CD4-positive, alpha-beta T cell treated with Interleukin-6 for 4 hours (primary cell): Measurements from ENCODE around the gene RNASE13.
"Not testable (repeated sequence)": the region's sequence is repeated elsewhere in the genome, so short reads cannot be mapped to it uniquely, and the experiment has no call there.

Experiments
- DNase-seq: peaks from one replicate; pipeline ENCODE4 v3.0.0-alpha.2; 2020; ENCODE audit warnings: mixed read lengths

RNASE13 gene

GRCh38 chr14:21040941-21041340, 6.3 kb upstream of the RNASE13 start:
- DNase-seq = not testable (repeated sequence)

GRCh38 chr14:21040370-21040925, 5.8 kb upstream of the RNASE13 start:
- DNase-seq = no peak

GRCh38 chr14:21039585-21040369, 5.2 kb upstream of the RNASE13 start:
- DNase-seq = peak; percentile 46

- no peak for DNase-seq
Observed at GRCh38 chr14:21038441-21039422, 4.1 kb upstream of the RNASE13 start.

GRCh38 chr14:21037156-21037555, 2.5 kb upstream of the RNASE13 start:
- DNase-seq = no peak

GRCh38 chr14:21036751-21037150, 2.1 kb upstream of the RNASE13 start:
- DNase-seq = no peak

GRCh38 chr14:21033133-21033698, 1.4 kb downstream of the RNASE13 start:
- no peak for DNase-seq

GRCh38 chr14:21032326-21033132, 2.1 kb downstream of the RNASE13 start:
- DNase-seq = no peak

- DNase-seq = no peak
Observed at GRCh38 chr14:21030531-21030930, 4.1 kb downstream of the RNASE13 start.

GRCh38 chr14:21029917-21030316, 4.7 kb downstream of the RNASE13 start, which contains the start of gene TPPP2:
Gene TPPP2 (plus strand): TSS chr14:21030217. CDS start chr14:21030582, 365 bp downstream.
- no peak for DNase-seq

- no peak for DNase-seq
Observed at GRCh38 chr14:21026988-21027315, 7.7 kb downstream of the RNASE13 start.

- DNase-seq = no peak
Observed at GRCh38 chr14:21026274-21026987, 8.2 kb downstream of the RNASE13 start.

- DNase-seq = no peak
Observed at GRCh38 chr14:21025371-21026273, 9.0 kb downstream of the RNASE13 start.

GRCh38 chr14:21024585-21025370, 9.8 kb downstream of the RNASE13 start, which contains the start of gene NDRG2:
Gene NDRG2 (minus strand): TSS chr14:21025061. CDS start chr14:21023315, 1,746 bp downstream.
- peak; percentile 90 for DNase-seq

GRCh38 chr14:21023817-21024584, 10.6 kb downstream of the RNASE13 start:
- peak; percentile 45 for DNase-seq

GRCh38 chr14:21023174-21023573, 11.4 kb downstream of the RNASE13 start:
- no peak for DNase-seq

GRCh38 chr14:21022686-21023085, 11.9 kb downstream of the RNASE13 start:
- DNase-seq = no peak

- no peak for DNase-seq
Observed at GRCh38 chr14:21020977-21021545, 13.5 kb downstream of the RNASE13 start.
